K562 (cell line): ENCODE measurements around the gene SMIM29. TPM values are rescaled to one million over a fixed set of nuclear protein-coding genes. Genes with fewer than 3 reads are reported as not detected.

Experiments used
- CREM ChIP-seq: IDR thresholded peaks from 2 replicates; pipeline ENCODE4 v1.6.1; 2014; ENCODE audit warnings: antibody characterized with exemption, low read depth
- DLX4 ChIP-seq: fragments of 250-450 bp; sonication (Bioruptor Pico); IDR thresholded peaks from 2 replicates; pipeline ENCODE4 v1.6.1; 2021; ENCODE audit warnings: mild to moderate bottlenecking
- EP300 ChIP-seq: IDR thresholded peaks from 2 replicates; pipeline ENCODE4 v1.6.1; 2012; ENCODE audit warnings: low read length, improper control_type of control experiment
- ETS1 ChIP-seq: conservative IDR thresholded peaks from 2 replicates; pipeline ENCODE4 v1.6.1; 2011; ENCODE audit warnings: low read depth, mild to moderate bottlenecking, low read length; ENCODE audit not compliant: control insufficient read depth
- ID3 ChIP-seq, 2 experiments: fragments of 250-450 bp in 1 of 2; fragments of 450-650 bp in 1 of 2; sonication (Bioruptor Pico) in 1 of 2; IDR thresholded peaks; 2 replicates each; pipeline versions ENCODE4 v1.6.1 to v1.8.0; 2016 to 2021; ENCODE audit warnings: mild to moderate bottlenecking in 2 of 2, moderate library complexity in 2 of 2, missing compliant biosample characterization in 1 of 2, missing genetic modification characterization in 1 of 2
- JUND ChIP-seq, 2 experiments: IDR thresholded peaks; 2 replicates in 1 of 2; 3 replicates in 1 of 2; pipeline ENCODE4 v1.6.1; 2011; ENCODE audit warnings: borderline replicate concordance in 2 of 2, low read depth in 2 of 2, low read length in 2 of 2, improper control_type of control experiment in 1 of 2, missing biosample characterization in 1 of 2, missing genetic modification characterization in 1 of 2, missing genetic modification reagents in 1 of 2
- MCM3 ChIP-seq: fragments of 450-650 bp; IDR thresholded peaks from 2 replicates; pipeline ENCODE4 v1.6.1; 2016
- MYC ChIP-seq, 2 experiments: fragments of 250-450 bp in 1 of 2; sonication (Bioruptor Pico) in 1 of 2; IDR thresholded peaks; 2 replicates each; pipeline versions ENCODE4 v1.5.1 to v1.6.1; 2012 to 2021; ENCODE audit warnings: low read depth in 2 of 2, borderline replicate concordance in 1 of 2, improper control_type of control experiment in 1 of 2, low read length in 1 of 2, mild to moderate bottlenecking in 1 of 2, moderate library complexity in 1 of 2
- TBL1XR1 ChIP-seq, 2 experiments: IDR thresholded peaks; 2 replicates each; pipeline ENCODE4 v1.6.1; 2012; ENCODE audit warnings: improper control_type of control experiment in 2 of 2, low read length in 2 of 2, mild to moderate bottlenecking in 1 of 2
- ZC3H4 ChIP-seq: sonication (generic); formaldehyde crosslinking; IDR thresholded peaks from 2 replicates; pipeline ENCODE4 v1.9.0; 2021; ENCODE audit warnings: missing genetic modification reagents, borderline replicate concordance
- ZNF165 ChIP-seq: fragments of 250-450 bp; sonication (Bioruptor Pico); IDR thresholded peaks from 2 replicates; pipeline ENCODE4 v1.4.0; 2020; ENCODE audit warnings: borderline replicate concordance
- ZNF212 ChIP-seq: fragments of 450-650 bp; formaldehyde crosslinking; IDR thresholded peaks from 2 replicates; pipeline ENCODE4 v1.4.0; 2020; ENCODE audit warnings: mild to moderate bottlenecking
- ZNF239 ChIP-seq: fragments of 250-450 bp; sonication (Bioruptor Pico); IDR thresholded peaks from 2 replicates; pipeline ENCODE4 v1.4.0; 2020; ENCODE audit warnings: mild to moderate bottlenecking
- ZNF511 ChIP-seq: sonication (generic); formaldehyde crosslinking; IDR thresholded peaks from 2 replicates; pipeline ENCODE4 v1.8.0; 2022; ENCODE audit warnings: mild to moderate bottlenecking, missing genetic modification reagents
- ZNF512 ChIP-seq: IDR thresholded peaks from 2 replicates; pipeline ENCODE4 v1.6.1; 2016; ENCODE audit warnings: missing genetic modification characterization, missing compliant biosample characterization
- polyA plus RNA-seq, 8 experiments: library from polyadenylated mRNA; depleted of rRNA in 4 of 8; stranded (reverse) in 5 of 8; unstranded in 3 of 8; fragments of >200 nt; fragmentation: Nextera tagmentation in 2 of 8; fragmentation: Illumina TruSeq in 1 of 8; extraction: Ambion mirVana in 2 of 8; extraction: Trizol in 1 of 8; gene quantifications; 2 replicates each; pipeline versions ENCODE4 v1.2.1 to v1.2.3, GENCODE V29; 2011 to 2014; ENCODE audit warnings: inconsistent platforms in 1 of 8, missing spikeins in 1 of 8
- total RNA-seq, 7 experiments: library from RNA; depleted of rRNA in 6 of 7; stranded (reverse); fragments of >200 nt in 6 of 7; fragmentation: Illumina TruSeq in 2 of 7; extraction: Trizol in 2 of 7; gene quantifications; 2 replicates each; pipeline versions ENCODE4 v1.2.1 to v1.2.3, GENCODE V29; 2011 to 2021; ENCODE audit warnings: low replicate concordance in 1 of 7
- TF ChIP-seq, protein P1 (sequence below): fragments of 450-650 bp; formaldehyde crosslinking; IDR thresholded peaks from 2 replicates; pipeline ENCODE4 v1.4.0; 2020; ENCODE audit warnings: mild to moderate bottlenecking, moderate library complexity
- TF ChIP-seq, protein P2 (sequence below): fragments of 450-650 bp; IDR thresholded peaks from 2 replicates; pipeline ENCODE4 v1.6.1; 2016; ENCODE audit warnings: mild to moderate bottlenecking

The SMIM29 gene
- total and polyA plus RNA-seq, 9 of the 15 experiments (the other 6 are each of a cell fraction or from before 2014, with no cell fraction given) = 6.5 to 36.7 (median 20.9) TPM

- TF ChIP-seq ZNF239 (CRISPR knock-in tag) = no peak
- no peak for TF ChIP-seq ZNF165 (CRISPR knock-in tag)
- TF ChIP-seq CREM = peak; percentile 77
- TF ChIP-seq ZNF512 = no peak
- TF ChIP-seq, protein P1, sequence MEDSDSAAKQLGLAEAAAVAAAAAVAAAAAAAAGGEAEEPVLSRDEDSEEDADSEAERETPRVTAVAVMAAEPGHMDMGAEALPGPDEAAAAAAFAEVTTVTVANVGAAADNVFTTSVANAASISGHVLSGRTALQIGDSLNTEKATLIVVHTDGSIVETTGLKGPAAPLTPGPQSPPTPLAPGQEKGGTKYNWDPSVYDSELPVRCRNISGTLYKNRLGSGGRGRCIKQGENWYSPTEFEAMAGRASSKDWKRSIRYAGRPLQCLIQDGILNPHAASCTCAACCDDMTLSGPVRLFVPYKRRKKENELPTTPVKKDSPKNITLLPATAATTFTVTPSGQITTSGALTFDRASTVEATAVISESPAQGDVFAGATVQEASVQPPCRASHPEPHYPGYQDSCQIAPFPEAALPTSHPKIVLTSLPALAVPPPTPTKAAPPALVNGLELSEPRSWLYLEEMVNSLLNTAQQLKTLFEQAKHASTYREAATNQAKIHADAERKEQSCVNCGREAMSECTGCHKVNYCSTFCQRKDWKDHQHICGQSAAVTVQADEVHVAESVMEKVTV (CRISPR knock-in tag) = no peak
- TF ChIP-seq, protein P2, sequence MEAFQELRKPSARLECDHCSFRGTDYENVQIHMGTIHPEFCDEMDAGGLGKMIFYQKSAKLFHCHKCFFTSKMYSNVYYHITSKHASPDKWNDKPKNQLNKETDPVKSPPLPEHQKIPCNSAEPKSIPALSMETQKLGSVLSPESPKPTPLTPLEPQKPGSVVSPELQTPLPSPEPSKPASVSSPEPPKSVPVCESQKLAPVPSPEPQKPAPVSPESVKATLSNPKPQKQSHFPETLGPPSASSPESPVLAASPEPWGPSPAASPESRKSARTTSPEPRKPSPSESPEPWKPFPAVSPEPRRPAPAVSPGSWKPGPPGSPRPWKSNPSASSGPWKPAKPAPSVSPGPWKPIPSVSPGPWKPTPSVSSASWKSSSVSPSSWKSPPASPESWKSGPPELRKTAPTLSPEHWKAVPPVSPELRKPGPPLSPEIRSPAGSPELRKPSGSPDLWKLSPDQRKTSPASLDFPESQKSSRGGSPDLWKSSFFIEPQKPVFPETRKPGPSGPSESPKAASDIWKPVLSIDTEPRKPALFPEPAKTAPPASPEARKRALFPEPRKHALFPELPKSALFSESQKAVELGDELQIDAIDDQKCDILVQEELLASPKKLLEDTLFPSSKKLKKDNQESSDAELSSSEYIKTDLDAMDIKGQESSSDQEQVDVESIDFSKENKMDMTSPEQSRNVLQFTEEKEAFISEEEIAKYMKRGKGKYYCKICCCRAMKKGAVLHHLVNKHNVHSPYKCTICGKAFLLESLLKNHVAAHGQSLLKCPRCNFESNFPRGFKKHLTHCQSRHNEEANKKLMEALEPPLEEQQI = peak; percentile 85; the same call in 1 of the 2 replicates
- peak; percentile 46; the same call in 1 of the 2 replicates for TF ChIP-seq MYC (IDR thresholded peaks at IDR 0.05; ENCODE audit: low read depth, low read length)
- no peak for TF ChIP-seq MYC (CRISPR knock-in tag; IDR thresholded peaks at IDR 0.05; ENCODE audit: borderline replicate concordance, low read depth)
- peak; percentile 94 for TF ChIP-seq EP300
- TF ChIP-seq DLX4 (CRISPR knock-in tag) = no peak
- TF ChIP-seq TBL1XR1 (IDR thresholded peaks at IDR 0.05; ENCODE audit: low read length in 2 of 2) = peak in 1 of 2 experiments; percentile 81; a peak in 1 of 4 replicates
- no peak for TF ChIP-seq ETS1
- TF ChIP-seq ZNF511 (CRISPR knock-in tag) = no peak
- TF ChIP-seq MCM3 = no peak
- no peak for TF ChIP-seq ZC3H4 (CRISPR knock-in tag)
- no peak for TF ChIP-seq ID3 (CRISPR knock-in tag; IDR thresholded peaks at IDR 0.05)
- TF ChIP-seq ID3 (tag; IDR thresholded peaks at IDR 0.05) = peak; percentile 75; the same call in 1 of the 2 replicates
- no peak for TF ChIP-seq ZNF212 (CRISPR knock-in tag)
- peak; percentile 84 for TF ChIP-seq JUND (IDR thresholded peaks at IDR 0.05; ENCODE audit: borderline replicate concordance, low read depth, low read length)
- peak; percentile 75; the same call in 2 of the 3 replicates for TF ChIP-seq JUND (tag; IDR thresholded peaks at IDR 0.05; ENCODE audit: borderline replicate concordance, low read depth, low read length)
Observed at GRCh38 chr6:34281702-34282334, 33.0 kb upstream of the SMIM29 start (continued).
